Hepatic stellate cell (primary cell): ENCODE data around the gene MRPS5.
"Not testable (repeated sequence)": the region's sequence is repeated elsewhere in the genome, so short reads cannot be mapped to it uniquely, and the experiment has no call there.

Experiments used
- DNase-seq: peaks from one replicate; pipeline ENCODE4 v3.0.0; 2011; ENCODE audit warnings: low spot score

Gene MRPS5

DNA sequence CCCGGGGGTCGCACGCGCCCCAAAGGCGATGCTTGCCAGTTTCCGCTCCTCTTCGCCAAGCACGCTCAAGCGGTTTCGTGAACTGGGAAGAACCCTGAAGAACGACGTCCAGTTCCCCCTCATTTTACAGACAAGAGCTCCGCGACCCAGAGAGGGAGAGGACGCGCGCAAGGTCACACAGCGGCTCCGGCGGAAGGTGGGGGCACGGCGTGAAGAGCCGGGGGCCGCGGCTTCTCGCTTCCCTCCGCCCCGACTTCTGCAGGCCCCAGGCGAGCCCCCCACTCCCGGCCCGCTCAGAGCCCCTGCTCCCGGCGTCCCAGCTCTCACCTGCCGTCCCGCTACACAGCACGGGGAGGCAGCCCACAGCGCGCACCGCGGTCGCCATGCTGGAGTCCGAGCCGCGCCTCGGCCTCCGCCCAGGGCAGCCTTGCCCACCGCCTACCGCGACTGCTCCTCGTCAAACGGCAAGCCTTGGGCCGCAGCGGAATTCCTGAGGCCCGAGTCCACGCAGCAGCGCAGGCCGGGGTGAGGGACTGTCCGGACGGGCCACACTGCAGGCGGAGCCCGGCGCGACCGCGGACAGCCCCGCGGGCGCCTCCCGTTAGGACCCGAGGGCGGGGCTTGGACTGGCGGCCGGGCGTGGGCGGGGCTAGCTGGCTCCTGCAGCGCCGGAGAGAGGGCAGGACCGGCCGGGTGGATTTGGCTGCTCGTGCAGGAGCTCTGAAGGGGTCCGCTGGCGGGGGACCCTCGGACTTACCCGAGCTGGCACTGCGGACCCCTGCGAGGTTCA, at the start of gene MRPS5:
Gene MRPS5 (minus strand): TSS at position 402 of the 790 bp plus-strand sequence. CDS start 17 bp downstream, at position 385.
- DNase-seq: peak; percentile 92

DNA sequence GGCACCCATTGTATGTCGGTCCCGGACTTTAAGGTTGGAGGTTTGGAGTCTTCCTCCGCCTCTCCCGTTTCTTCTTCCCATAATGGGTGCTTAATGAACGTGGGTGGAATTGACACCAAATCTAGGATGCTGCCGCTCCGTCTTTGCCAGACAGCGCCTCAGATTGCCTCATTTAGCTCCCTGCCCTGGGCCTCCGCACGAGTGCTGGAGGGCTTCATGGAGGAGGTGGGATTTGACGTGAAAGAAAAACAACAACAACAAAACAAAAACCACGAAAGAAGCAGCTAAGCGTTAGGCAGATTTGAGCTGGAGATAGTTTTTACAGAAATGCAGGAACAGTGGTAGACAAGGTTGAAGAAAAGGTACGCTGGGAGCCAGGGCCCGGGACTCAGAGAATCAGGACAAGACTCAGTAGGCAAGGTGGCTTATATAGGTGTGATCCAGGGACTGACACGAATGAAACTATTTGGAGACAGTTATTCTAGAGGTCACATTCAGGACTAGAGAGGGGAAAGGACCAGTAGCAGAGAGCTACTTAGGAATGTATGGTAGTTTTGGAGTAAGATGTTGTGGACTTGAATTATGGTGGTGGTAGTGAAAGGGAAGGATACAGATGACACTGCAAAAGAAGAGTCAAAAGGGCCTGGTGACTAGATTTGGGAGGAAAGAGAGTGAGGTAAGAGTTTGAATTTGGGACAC, 44.6 kb upstream of the MRPS5 start:
- peak; percentile 5 for DNase-seq

DNA sequence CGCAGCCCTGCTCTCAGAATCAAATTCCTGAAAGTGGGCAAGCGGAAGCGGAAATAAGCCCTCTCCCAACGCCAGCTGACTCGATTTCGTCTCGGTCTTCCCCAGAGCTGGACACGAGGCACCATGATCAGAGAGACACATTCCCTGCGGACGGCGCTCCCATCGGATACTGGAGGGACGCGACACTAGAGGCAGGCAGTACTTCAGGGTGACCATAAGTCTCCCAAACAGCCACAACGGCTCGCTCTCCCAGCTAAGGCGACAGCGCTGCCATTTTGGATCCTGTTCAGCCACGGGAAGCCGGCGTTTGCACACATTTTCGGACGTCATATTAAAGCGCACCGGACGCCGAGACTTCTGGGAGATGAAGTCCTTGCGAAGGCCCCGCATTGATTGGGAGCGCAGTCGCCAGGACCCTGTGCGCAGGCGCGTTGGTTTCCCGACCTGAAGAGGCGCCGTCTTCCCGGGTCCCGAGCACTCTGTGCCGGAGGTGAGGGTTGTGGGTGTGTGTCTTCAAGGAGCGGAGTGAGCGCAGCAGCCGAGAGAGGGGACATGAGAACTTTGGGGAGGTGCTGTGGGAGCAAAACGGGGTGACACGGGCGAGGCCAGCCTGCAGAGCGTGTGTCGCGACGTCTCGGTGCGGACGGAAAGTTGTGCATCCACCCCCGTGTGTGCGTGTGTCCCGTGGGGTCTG, 43.9 kb upstream of the MRPS5 start, which contains the start of gene ZNF2:
Gene ZNF2 (plus strand): TSS at position 439 of the 694 bp plus-strand sequence. CDS start 10,418 bp downstream, outside the sequence.
- DNase-seq: peak; percentile 99

DNA sequence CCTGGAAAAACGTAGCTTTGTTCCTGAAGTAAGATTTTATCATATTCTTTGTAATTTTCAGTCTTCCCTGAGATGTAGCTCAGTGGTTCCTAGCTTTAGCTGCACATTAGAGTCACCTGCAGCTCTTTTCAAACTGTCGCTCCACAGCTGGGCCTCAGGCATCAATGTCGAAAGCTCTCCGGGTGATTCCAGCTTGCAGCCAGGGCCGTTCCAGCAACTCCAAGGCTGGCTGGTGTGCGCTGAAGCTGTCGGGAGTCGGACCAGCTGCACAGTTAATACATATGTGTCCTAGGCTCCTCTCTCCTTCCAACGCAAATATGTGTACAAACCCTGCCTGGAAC, 43.4 kb upstream of the MRPS5 start:
- DNase-seq: no peak

DNA sequence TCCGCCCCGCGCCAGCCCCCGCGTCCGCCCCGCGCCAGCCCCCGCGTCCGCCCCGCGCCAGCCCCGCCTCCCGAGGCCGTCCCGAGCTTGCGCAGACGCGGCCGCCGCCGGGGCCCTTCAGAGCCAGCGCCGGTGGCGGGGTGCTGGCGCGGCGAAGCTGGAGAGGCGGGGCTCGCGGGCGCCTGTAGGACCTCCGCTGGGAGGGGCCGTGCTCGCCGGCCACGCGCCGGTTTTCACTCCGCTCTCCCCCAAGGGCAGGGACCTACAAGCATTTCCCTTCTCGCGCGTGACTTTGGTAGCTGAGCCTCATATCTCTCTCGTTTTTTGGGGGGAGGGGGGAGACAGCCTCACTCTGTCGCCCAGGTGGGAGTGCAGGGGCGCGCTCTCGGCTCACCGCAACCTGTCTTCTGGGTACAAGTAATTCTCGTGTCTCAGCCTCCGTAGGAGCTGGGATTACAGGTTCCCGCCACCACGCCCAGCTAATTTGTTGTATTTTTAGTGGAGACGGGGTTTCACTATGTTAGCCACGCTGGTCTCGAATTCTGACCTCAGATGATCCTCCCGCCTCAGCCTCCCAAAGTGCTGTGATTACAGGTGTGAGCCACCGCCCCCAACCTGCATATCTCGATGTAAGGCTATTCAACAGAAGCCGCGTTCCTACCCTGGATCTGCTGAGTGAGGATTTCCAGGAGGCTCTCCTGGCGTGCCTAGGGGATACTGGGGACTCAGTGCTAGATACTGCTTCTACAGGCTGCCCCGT, 38.3 kb upstream of the MRPS5 start, which contains the start of gene ZNF514:
Gene ZNF514 (minus strand): TSS at position 159 of the 760 bp plus-strand sequence. CDS start 6,595 bp downstream, outside the sequence.
- DNase-seq: peak; percentile 83

DNA sequence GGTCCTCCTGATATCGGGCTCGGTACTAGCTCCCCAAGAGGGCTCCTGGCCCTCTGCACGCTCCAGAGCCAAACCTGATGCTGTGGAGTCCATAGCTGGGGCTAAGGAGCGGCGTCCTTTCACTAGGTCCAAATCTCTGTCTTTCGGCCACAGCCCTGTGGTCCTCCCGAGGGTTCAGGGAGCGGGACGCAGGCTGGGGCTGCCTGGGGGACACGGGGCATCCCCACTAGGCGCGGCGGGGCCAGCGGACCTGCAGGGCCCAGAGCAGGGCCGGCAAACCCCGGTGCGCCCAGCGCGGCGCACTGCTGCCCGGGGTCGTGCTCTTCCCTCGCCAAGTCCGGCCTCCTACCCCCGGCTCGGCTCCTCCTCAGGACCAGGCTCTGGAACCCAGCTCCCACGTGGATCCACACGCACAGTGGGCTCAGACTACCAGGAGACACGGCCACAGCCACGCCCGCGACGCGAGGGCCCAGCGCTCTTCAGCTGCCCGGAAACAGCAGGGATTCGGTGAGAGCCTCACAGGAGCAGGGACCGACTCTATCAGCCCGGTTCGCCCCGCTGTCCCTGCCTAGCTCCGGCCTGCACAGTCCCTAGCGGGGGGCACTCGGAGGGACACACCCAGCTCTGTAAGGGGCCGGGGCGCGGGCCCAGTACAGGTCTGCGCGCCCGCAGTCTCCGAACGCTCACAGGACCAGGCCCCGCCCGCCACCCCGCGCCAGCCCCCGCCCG, 37.4 kb upstream of the MRPS5 start:
- peak; percentile 59 for DNase-seq

DNA sequence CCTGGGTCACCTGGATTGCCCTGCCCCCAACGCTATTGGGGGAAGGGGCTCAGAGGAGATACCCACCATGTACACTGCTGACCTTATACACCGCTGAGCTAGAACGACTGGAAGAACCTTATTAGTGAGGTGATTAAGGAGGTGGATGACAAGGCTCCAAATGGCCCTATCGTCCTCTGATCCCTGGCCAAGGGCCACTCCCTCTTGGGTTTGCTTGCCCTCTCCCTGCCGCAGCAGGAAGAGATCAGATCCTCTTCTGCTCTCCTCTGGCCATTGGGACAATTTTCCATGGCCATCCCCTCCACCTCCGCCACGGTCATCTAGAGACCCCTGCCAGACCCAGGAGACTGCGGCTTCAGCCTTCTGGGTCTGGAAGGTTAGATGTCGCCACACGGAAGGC, 36.8 kb upstream of the MRPS5 start:
- DNase-seq: no peak

DNA sequence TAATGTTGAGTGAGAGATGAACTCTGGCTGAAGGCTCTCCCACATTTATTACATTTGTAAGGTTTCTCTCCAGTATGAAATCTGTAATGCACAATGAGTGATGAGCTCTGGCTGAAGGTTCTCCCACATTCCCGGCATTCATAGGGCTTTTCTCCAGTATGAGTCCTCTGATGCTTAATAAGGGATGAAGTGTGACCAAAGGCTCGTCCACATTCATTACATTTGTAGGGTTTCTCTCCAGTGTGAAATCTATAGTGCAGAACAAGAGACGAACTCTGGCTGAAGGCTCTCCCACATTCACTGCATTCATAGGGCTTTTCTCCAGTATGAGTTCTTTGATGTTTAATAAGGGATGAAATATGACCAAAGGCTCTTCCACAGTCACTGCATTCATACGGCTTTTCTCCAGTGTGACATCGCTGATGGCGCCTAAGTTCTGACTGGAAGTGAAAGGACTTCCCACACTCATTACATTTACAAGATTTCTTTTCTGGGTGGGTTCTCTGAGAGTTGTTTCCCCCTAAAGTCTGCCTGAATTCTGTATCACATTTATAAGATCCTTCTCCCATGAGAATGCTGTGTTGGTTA, 27.9 kb upstream of the MRPS5 start:
- DNase-seq: no peak

DNA sequence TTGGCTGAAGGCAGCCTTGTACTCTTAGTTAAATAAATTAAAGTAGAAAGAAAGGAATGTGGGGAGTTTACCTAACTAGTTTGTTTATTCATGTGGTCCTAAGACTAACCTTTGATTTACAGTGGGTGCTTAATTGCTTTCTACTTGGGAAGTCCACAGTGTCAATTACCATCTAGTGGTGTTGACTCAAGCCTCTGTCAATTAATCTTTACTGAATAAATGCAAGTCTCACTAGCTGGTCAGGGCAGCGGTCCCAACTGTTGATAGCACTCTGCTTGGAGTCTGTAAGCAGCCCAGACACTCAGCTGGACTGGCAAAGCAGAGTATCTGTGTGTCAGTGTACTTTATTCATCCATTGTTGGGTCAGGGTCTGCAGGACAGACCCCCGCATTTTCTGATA, 22.2 kb upstream of the MRPS5 start:
- no peak for DNase-seq

DNA sequence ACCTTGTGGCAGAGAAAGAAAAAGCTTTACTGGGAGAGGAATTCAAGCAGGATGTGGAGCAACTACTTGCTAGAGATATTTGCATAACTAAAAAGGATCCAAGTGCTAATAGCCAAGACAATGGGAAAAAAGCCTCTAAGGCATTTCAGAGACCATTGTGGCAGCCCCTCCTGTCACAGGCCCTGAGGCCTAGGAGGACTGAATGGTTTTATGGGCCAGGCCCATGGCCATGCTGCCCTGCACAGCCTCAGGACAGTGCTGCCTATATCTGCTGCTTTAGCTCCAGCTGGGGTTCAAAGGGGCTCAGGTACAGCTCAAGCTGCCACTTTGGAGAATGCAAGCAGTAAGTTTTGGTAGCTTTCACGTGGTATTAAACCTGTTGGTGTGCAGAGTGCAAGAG, 17.1 kb upstream of the MRPS5 start:
- DNase-seq: no peak

DNA sequence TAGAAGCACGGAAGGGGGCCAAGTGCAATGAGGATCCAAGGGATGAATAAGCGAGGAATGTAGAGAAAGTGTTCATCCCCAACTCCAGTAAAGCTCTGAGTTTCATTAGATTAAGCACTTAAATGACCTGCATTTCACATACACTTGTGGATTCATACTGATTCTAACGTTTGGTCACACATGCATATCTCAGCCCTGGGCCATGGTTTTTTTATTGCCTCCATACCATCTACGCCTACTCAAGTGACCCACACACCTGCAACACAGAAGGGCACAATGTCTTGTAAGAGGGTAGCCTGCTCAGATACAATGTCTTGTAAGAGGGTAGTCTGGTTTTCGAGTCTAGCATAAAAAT, 566 bp upstream of the MRPS5 start:
- DNase-seq: no peak

DNA sequence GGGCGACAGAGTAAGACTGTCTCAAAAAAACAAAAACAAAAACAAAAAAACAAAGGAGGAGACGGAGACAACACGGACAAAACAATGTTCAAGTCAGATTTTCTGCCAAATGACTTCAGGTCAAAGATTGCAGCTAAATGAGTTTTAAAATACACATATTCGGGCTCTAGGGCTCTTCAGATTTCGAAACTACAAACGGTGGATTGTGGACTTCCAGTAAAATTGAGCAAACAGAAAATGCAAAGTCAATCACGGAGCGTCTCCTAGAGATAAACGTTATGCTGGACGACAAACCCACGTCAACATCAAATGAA, 558 bp downstream of the MRPS5 start:
- no peak for DNase-seq

DNA sequence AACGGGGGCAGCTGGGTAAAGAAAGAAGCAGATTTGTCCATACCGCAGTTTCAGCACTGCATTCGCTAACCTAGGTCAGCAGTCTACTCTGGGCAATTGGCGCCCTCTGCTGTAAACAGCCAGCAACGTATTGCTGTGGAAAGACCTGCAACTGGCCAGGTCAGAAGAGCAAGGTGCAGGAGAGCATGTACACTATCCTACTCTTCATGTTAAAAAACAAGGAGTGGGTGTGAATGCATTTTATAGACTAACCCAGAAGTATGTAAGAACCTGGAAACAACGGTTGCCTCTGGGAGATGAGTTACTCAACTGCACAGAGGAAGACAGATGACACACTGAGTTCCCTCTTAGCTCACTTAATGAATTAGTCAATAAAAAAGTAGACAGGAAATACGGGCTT, 6.2 kb downstream of the MRPS5 start:
- peak; percentile 72 for DNase-seq

DNA sequence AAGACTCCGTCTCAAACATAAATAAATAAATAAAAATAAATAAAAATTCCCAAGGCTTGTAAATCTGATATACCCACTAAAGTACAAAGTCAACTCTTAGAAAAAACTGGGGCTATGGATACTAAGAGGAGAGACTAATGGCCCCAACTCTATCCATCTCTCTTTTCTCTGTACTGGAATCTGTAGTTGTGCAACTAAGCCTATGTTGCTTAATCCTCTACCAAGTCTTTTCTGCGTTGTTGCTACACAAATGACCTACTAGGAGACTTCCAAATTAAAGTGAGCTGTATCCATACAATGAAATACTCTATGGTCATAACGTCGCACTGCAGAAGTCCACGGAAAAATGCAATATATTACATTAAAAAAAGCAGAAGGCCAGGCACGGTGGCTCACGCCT, 8.1 kb downstream of the MRPS5 start:
- DNase-seq: no peak

DNA sequence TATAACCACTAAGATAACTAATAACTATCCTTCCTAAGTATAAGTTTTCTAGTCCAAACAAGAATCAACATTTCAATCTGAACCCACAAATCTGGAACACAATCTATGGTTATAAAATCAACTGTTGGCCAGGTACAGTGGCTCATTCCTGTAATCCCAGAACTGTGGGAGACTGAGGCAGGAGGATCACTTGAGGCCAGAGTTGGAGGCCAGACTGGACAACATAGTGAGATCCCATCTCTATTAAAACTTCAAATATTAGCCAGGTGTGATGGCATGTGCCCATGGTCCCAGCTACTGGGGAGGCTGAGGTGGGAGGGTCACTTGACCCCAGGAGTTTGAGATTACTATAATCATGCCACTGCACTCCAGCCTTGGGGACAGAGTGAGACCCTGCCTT, 11.2 kb downstream of the MRPS5 start:
- DNase-seq: no peak

DNA sequence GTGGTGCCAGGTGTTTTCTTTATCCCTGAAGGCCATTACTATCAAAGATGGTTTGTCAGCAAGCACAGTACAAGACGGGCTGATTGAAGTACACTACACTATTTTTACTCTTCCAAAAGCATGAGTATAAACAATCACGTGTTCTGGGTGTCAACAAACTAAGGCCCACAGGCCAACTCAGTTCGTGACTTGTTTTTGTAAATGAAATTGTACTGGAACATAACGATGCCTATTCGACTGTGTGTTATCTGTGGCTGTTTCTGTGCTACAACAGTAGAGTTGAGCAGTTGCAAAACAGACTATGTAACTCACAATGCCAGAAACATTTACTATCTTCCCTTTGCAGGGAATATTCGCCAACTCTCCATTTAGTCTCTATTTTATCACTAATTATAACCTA, 12.3 kb downstream of the MRPS5 start:
- DNase-seq: no peak

DNA sequence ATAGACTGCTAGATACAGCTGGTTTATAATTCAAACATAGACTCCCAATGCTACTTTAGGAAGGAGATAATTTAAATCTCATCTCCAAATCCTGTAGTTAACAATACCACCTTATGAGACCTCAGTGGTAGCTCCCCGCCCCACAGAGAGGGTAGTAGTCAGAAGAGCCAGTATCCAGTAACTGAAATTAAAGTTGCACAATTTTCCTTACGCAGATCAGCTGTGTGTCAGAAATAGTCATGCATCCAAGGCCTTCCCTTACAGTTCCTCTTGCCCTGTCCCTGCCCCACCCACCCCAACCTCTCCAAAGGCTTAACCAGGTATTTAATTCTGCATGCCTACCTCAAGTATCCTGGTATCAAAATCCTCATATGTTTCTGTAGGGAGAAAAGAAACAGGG, 15.5 kb downstream of the MRPS5 start:
- DNase-seq: no peak

DNA sequence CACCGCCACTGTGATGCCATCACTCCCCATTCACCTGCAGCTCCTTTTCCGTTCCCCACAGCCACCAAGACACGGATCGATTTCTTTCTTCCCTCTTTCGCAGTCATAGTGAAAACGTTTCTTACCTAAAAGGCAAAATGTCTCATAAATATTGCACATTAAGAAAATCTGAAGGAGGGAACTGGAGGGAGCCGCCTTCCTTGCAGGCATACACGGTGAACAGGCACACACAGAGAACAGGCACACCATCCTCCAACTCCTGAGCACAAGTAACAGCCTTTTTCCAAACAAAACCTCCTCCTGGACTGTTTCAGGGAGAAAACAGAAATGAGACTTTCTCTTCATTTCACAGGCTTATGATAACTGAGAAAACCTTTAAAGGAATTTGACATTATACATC, 17.0 kb downstream of the MRPS5 start:
- DNase-seq: no peak

DNA sequence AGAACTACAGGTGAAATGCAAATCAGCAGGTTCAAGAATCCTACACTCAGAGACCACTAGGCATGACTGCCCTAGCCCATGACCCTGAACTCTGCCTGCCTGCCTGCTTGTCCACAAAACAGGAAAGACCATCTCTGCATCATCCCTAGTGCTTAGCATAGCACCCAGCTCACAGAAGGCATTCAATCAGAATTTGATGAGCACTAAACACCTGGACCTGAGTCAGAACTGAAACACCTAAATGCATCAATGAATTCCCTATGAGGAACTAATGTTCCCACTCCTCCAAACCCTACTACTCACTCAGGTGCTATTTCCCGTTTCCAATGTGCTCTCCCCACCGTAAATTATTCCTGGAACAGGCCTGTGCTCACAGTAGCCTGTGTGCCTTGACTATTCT, 21.7 kb downstream of the MRPS5 start:
- DNase-seq: no peak

DNA sequence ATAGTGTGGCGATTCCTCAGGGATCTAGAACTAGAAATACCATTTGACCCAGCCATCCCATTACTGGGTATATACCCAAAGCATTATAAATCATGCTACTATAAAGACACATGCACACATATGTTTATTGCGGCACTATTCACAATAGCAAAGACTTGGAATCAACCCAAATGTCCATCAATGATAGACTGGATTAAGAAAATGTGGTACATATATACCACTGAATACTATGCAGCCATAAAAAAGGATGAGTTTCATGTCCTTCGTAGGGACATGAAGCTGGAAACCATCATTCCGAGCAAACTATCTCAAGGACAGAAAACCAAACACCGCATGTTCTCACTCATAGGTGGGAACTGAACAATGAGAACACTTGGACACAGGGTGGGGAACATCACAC, 23.3 kb downstream of the MRPS5 start:
- DNase-seq: not testable (repeated sequence)

DNA sequence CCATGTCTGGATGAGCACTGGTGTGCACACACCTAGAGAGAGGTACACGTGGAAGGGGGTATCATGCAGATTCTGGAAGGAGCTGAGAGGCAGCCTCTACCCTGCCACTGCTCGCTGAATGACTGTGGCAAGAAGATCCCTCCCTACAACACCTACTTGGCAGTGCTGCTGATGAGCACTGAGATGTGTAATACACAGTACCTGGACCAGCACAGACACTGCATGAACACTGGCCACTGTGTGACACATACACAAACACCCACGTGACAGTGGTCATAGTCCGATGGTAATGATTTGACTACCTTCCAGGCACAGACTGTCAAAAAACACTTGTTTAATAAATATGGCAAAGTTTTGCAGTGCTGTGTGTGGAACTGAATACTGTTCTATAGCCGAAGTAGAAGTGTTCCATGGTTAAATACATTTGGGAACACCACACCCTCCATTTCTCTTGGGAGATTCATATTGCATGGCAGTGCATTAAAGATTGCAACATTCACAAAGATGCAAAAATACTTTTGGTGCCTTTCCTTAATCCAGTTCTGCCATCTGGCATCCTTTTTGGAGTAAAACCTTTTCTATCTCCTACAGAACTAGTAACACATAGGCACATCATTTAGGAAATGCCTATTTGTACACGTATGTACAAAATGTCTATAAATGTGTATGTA, 29.6 kb downstream of the MRPS5 start:
- no peak for DNase-seq
